Fibroblast of pulmonary artery (primary cell): ENCODE measurements around the gene KCNJ3.

Experiments used
- DNase-seq: peaks from one replicate; pipeline ENCODE4 v3.0.0-alpha.2; 2010; ENCODE audit warnings: low read depth
- H3K4me3 ChIP-seq: replicated peaks from 2 replicates; pipeline ENCODE4 v1.5.1; 2011; ENCODE audit warnings: low read depth, mild to moderate bottlenecking, control low read depth, low read length, moderate library complexity
- CTCF ChIP-seq: IDR thresholded peaks from 2 replicates; pipeline ENCODE4 v1.5.1; 2011; ENCODE audit warnings: mild to moderate bottlenecking, control low read depth, low read length, inconsistent platforms; ENCODE audit errors: missing control alignments

KCNJ3 gene

GRCh38 chr2:154694881-154695280 lies 3.6 kb upstream of the KCNJ3 start:
- no peak for TF ChIP-seq CTCF
- DNase-seq: no peak
- H3K4me3 ChIP-seq: no peak overlapping the region

GRCh38 chr2:154696369-154696768 lies 2.1 kb upstream of the KCNJ3 start:
- H3K4me3 ChIP-seq: no peak overlapping the region
- DNase-seq: no peak
- TF ChIP-seq CTCF: no peak

DNA sequence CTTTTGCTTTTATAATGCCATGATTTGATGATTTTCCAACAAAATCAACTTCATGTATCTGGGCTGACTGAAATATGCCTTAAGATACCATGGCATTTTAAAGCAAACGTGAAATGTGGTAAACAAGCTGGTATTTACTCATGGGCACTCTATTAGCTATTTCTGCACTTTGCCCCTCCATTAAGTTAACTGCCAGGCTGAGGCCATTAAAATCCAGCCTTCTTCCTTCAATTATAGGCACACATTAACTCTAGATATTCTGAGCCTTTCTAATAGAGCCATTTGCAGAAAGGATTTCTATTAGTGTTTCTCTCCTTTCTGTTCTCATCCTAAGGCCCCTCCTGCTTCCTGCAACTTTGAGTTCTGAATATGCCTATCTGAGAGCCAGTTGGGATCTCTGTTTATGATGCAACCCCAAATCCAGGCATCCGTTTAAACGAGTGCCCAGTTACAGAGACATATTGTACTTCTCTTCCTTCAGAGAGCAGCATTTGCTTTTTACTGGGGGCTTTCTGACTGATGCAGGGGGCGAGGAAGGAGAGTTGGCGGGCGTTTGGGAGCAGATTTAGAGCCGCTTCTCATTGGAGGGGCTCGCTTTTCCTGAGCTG lies 1.6 kb upstream of the KCNJ3 start:
- DNase-seq: no peak
- no peak for TF ChIP-seq CTCF
- no peak overlapping the region for H3K4me3 ChIP-seq

DNA sequence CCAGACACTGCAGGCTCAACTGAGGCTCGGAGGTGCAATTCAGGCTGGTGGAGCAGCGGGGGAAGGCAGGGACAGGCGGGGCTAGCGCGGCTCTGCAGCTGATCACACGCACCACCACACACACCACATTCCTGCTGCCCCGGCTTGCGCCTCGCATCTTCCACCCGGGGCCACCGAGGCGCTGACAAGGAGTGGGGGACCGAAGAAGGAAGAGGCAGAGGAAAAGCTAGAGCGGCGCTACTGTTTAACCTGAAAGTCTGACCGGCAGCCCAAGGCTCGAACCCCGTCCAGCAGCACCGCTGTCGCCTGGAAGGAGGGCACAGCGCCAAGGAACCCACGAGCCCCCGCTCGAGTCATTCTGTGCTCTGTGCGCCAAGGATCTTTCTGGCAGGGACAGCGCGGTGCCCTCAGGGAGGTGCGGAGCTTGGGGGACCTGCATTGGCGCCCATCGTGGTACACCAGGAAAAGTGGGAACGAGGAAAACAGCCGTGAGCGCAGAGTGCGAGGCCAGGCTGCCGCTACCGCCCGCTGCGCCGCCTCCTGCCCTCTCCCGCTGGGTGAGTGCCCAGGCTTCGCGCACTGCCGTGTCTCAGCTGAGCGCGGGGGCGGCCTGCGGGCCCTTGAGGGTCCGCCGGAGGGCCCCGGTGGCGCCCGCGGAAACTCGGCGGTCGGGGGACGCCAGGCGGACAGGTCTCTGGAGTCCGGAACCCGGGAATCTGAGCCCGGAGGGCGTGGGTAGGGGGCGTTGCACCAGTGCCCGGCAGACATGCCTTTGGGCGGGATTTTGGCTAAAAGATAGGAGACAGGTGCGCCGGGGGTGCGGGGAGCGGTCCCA lies 860 bp upstream of the KCNJ3 start:
- no peak for TF ChIP-seq CTCF
- H3K4me3 ChIP-seq: no peak overlapping the region
- no peak for DNase-seq

DNA sequence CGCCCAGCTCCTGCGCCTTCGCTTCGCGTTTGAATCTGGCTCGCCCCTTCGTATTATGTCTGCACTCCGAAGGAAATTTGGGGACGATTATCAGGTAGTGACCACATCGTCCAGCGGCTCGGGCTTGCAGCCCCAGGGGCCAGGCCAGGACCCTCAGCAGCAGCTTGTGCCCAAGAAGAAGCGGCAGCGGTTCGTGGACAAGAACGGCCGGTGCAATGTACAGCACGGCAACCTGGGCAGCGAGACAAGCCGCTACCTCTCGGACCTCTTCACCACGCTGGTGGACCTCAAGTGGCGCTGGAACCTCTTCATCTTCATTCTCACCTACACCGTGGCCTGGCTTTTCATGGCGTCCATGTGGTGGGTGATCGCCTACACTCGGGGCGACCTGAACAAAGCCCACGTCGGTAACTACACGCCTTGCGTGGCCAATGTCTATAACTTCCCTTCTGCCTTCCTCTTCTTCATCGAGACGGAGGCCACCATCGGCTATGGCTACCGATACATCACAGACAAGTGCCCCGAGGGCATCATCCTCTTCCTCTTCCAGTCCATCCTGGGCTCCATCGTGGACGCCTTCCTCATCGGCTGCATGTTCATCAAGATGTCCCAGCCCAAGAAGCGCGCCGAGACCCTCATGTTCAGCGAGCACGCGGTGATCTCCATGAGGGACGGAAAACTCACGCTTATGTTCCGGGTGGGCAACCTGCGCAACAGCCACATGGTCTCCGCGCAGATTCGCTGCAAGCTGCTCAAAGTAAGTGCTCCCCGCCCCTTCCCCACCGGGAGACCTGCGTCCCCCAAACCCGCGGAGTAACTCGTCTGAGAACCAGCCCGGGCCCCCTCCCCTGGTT lies 453 bp downstream of the KCNJ3 start:
- TF ChIP-seq CTCF: no peak
- DNase-seq: no peak
- H3K4me3 ChIP-seq: no peak overlapping the region

- DNase-seq: no peak
- no peak overlapping the region for H3K4me3 ChIP-seq
- no peak for TF ChIP-seq CTCF
Measured at GRCh38 chr2:154699575-154699930, 1.1 kb downstream of the KCNJ3 start.
